Dermis blood vessel endothelial cell (primary cell): ENCODE results near the gene TUBE1. TPM values are rescaled to one million over a fixed set of nuclear protein-coding genes. Genes with fewer than 3 reads are reported as not detected.
A peak's percentile ranks its signal among the peaks of the same experiment; 100 is the strongest.
"Not testable (repeated sequence)": the region's sequence is repeated elsewhere in the genome, so short reads cannot be mapped to it uniquely, and the experiment has no call there.

Experiments used
- DNase-seq: peaks from one replicate; pipeline ENCODE4 v3.0.0; 2010
- total RNA-seq: library from RNA; depleted of rRNA; stranded (reverse); fragments of >200 nt; gene quantifications from 2 replicates; pipeline ENCODE4 v1.2.3, GENCODE V29; 2014

Gene TUBE1
- total RNA-seq, 1 donor from 2014 or later = 18.9 TPM

DNA sequence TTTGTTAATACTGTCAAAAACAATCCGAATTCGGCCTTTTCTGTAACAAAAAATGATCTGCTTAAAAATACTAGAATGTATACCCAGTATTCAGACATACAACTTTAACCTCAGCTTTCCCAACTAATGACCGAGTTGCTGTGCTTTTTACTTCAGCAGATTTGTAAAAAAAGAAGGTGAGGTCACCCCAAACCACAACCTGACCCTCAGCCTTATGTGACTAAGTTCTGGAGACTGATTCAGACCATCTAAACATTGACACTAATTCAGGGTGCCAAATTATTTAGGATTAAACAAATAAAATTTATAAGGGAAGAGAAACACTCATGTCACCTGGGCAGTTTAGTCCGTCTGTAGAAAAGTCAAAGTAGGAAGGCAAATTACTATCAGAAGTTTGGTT is 25.7 kb downstream of the TUBE1 start:
- DNase-seq = no peak

DNA sequence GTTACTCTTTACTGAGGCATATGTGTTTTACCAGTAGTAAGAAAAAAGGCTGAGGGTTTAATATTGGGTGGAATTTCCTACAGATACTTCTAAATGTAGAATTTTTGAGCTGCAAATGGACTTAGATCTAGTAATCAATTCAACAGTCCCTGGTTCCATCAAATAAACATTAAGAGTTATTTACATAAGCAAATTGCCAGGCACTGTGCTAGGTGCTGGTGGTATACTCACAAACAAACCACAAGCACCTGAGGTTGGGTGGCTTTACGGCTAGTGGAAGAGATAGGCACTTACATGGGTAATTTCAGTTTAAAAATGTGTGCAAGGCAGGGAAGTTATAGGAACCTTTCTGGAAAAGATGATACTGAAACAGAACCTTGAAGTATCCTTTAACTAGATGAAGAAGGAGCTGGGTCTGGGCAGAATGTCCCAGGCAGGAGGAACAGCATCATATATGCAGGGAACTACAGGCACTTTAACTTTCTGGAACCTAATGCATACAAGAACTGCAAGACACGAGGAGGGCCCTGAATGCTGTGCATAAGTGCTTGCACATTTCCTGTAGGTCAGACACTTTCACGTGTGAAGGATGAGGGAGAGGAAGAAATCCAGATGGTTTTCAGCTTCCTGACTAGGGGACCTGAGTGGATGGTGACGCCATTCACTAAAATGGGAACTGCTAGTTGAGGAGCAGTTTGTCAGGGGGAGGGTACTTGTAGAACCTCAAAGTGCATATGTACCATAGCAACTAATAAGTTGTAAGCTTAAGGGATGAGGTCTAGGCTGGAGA is 28.8 kb downstream of the TUBE1 start:
- DNase-seq = peak; percentile 29

DNA sequence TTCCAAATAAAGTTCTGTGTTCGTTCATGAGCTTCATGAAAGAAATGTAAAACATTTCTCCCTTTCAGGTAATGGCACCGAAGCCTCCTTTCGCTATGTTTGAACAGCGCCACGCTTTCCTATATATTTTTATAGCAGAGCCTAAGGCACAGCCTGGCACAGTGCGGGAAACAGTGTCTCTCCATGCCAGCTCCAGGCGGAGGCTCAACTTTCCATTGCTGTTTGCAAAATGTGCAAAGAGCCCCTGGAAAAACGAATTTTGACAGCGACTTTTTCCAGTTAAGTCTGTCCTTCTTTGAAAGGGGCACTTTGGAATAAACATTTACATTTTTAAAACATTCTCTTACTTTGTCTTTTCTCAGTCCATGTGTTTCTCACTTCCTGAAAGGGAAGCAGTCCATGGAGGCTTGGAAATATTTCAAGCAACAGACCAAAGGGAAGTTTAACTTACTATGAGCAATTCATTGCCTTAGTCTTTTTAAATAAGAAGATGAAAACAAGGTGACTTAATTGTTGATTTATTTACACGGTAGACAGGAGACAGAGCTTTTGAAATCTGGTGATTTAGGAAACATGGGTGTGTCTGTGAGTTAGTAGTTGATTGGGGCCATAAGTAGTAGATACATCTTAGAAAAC is 32.6 kb downstream of the TUBE1 start:
- DNase-seq = no peak

DNA sequence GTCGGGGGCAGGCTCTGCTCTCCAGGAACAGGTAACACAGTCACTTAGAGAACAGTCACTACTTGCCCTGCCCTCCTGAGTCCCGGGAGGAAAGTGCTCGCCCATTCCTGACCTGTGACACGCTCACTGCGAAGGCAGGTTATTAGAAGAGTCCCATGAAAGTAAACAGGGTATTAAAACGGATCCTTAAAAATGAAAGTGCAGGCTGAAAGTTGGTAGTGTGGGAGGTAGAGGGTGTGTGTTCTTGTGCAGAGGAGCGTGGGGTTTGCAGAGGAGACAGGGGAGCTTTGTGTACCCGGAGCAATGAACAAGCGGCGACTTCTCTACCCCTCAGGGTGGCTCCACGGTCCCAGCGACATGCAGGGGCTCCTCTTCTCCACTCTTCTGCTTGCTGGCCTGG is 33.3 kb downstream of the TUBE1 start, which contains the start of gene CCN6:
TSS of gene CCN6 (plus strand) at position 104 of the 400 bp plus-strand sequence. CDS start at position 358, 254 bp downstream.
- no peak for DNase-seq

DNA sequence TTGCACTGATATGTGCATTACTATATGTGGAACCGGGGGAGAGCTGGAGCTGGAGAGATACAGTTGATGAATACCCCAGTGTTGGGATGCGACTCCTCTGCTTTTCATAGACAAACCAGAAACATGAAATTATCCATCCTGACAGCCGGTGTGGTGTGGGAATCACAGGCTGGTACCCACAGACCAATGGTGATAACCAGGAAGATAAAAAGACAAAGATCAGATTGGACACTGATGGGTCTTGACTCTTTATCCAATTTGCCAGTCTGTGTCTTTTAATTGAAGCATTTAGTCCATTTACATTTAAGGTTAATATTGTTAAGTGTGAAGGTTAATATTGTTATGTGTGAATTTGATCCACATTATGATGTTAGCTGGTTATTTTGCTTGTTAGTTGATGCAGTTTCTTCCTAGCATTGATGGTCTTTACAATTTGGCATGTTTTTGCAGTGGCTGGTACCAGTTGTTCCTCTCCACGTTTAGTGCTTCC is 36.0 kb downstream of the TUBE1 start:
- DNase-seq = not testable (repeated sequence)

DNA sequence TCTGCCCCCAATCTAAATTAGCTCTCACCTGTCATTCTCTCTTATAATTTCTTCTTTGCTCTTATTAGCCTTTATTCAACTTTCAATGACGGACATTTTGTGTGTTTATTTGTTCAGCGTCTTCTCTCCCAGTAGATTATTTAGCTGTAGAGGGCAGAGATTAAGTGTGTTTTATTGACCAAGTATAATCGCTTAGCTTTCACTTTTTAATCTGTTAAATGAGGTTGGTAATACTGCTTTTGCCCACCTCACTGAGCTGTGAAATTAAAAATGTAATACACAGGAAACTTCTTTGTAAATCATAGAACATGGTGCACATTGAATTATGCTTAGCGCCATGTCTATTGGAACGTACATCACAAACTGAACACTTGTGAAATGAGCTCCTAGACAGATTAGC is 36.9 kb downstream of the TUBE1 start:
- no peak for DNase-seq

DNA sequence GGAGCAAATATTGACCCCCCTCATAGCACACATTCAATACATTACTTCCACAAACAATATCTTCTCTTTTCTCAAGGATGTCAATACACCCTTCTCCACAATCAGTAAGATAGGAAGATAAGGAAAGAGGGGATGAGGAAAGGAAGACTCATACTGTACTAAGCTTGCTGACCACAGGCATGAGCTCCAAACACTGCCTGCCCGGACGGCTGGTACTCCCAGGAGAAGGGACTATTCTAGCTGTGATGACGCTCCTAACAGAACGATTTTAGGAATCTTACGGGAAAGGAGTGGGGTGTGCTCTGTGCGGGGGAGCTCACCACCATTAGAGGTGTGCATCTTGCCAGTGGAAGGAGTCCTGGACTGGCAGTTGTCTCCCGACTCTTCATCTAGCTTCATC is 37.3 kb downstream of the TUBE1 start:
- no peak for DNase-seq

DNA sequence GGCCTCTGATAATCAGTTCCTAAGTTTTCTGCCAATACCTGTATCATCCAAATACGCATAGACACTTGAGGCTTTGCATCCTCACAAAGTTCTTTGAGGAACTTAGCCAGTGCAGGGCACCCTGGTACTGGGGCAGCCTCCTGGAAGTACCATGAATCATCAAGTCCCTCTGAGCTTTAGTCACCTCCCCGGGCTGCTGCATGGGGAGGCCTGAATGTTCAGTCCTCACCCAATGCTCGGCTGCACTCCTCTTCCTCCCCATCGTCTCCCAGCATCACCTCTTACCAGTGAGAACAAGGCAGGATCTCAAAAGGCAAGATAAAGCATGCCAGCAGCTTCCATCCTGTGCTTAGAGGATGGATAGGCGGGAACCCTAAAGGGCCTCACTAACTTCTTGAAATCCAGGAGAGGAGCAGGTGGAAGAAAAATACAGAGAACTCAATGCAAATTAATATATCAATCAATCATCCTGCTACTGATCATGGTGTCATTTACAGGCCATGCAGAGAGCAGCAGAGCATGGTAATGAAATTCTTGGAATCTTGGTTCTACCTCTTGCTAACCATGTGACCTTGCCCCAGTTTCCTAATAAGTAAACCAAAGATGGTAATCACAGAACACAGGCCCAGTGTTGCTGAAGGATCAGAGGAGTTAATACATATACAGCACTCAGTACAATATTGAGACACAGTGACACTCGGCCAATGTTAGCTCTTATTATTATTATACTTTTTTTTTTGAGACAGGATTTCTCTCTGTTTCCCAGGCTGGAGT is 38.1 kb downstream of the TUBE1 start:
- no peak for DNase-seq

DNA sequence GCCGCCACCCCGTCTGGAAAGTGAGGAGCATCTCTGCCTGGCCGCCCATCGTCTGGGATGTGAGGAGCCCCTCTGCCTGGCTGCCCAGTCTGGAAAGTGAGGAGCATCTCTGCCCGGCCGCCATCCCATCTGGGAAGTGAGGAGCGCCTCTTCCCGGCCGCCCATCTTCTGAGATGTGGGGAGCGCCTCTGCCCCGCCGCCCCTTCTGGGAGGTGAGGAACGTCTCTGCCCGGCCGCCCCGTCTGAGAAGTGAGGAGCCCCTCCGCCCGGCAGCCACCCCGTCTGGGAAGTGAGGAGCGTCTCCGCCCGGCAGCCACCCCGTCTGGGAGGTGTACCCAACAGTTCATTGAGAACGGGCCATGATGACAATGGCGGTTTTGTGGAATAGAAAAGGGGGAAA is 39.8 kb downstream of the TUBE1 start:
- not testable (repeated sequence) for DNase-seq

DNA sequence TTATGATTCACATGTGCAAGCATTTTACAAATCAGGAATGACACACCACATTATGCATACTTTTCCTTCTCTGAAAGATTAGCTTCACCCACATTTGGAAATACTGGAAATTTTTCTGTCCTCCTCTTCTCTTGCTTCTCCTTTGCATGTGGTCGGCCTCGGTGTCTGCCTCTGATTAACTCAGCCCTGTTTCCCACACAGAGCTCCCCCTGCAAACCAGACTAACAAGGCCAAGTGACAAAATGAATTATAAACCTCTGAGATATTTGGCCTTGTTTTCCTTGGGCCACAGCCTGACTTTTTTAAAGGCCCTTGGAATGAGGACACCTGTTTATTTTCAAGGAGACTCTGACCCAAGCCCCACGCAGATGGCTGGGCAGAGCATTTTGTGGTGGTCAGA is 42.4 kb downstream of the TUBE1 start:
- DNase-seq = no peak

DNA sequence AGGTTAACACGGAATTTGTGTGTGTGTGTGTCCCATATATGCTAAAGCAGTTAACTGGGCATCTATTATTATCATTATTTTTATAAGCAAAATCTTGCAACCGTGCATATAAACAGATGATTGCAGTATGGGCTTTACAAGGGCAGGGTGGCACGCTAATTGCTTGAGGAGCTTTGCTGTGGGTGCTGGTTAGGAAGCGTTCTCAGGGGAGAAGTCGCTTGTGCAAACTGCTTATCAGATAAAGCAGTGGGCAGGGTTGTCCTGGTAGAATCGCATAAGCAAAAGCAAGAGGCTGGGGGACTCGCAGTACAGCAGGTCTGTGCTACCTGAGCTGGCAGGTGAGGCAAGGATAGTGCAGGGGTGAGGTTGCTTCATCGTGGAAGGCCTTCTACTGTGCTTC is 43.1 kb downstream of the TUBE1 start:
- no peak for DNase-seq

DNA sequence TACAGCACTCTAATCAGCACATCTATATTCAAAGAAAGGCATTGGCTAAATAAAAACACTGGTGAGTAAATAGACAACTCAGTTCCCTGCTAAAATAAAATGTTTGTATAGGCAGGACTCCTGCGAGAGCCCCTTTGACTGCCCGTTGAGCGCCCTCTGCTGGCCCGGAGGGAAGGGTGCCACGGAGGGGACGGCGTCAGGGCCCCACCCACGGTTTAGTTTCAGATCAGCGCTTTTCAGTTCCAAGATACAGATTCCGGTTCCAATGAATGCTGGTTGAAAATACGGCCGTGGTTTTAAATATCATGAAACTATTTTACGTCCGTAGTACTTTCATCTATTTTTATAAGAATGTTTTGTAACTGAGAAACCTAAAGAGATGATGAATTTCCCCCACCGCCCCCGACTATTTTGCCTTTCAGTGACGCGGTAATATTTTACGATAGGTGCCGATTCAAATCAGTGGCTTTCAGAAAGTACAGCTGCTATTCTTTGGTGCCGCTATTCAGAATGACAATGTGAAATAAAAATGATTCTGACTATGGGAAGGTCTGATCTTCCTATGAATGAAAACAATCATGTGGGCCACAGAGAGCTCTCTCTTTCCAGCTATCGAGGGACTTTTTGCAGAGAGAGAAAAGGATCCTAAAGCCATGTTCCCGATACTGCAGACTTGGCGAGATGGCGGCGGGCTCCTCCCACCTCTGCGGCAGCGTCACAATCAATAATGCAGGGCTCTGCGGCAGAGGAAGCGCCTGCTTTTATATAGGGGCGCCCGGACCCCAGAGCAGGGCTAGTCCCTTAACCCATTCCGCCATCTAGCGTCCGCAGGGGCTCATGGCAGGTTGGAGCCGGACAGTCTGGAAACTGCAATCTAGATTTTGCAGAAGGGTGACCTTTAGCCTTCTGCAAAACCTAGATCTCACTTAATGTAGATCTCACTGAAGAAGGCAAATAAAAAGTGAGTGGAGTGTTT is 44.0 kb downstream of the TUBE1 start:
- DNase-seq = peak; percentile 96

DNA sequence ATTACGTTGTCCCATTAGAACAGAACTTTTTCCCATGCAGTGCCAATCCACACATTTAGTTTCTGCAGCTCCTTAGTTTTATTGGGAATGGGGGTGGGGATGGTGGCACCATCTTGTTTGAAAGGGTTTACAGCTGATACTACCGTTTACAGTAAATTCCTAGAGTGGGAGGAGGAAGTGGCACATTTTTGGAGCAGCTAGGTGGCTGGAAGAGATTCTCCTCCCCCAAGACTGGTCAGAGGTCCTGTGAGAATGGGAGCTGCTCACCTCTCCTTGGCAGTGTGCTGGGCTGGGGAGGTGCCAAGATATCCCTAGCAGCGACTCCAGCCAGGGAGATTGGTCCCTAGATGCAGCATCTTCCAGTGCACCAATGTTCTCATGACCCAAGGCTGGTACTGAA is 45.7 kb downstream of the TUBE1 start:
- DNase-seq = peak; percentile 46

DNA sequence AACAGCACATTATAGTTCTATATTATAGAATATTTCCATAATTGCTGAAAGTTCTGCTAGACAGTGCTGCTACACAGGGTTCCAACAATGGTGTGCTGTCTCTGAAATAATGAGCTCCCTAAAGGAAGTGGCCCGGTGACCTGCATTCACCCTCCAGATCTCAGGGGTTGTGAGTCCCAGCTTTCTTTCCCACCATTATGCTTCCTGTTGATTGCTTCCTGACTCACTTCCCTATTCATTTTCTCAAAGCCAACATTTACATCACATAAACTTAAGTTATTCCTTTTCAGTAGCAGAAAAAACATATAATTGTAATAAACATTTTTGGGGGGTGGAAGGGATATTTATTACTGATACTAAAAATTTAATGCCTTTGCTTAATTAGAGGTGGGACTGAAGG is 46.3 kb downstream of the TUBE1 start:
- DNase-seq = peak; percentile 89

DNA sequence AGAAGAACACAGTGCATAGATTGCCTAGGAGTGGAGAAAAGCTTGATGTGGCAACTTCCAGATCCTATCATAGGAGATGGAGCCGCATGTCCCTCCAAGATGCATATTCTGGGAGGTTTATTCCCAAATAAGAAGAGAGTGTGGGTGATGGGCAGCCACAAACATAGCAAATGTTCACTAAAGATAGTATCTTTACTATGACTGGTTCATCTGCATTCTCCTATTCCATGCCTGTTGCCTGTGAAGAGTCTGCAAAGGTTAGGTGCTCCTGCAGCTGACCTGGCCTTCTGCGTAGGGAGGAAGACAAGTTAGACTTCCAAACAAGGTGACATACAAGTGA is 47.9 kb downstream of the TUBE1 start:
- no peak for DNase-seq

DNA sequence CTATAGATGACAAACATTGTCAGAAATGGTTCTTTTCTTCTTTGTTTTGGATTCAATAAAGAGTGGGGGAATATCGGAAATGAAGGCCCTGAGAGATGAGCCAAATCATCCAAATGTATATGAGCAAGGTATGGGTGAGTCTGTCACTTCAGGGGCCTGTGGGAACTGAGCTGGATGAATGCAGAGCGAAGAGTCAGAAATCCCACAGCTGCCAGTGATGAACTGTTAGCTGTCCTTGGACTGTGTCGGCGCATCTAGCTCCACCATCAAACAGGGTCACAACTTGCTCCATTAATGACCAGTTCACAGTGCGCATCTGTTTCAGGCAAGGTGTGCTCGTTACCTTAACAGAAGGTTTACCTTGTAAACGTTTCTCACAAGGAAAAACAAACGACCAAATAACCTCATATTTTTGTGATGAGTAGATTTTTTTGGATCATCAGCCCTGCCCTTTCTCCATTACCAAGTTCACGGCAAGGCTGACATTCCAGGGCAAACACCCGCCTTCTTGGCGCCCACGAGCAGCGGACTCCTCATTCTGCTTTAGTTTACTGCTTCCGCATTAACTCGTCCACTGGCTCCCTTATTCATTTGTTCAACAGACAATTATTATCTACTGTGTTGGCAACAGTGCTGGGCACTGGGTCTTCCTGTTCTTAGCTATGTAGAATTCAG is 48.4 kb downstream of the TUBE1 start:
- DNase-seq = no peak

DNA sequence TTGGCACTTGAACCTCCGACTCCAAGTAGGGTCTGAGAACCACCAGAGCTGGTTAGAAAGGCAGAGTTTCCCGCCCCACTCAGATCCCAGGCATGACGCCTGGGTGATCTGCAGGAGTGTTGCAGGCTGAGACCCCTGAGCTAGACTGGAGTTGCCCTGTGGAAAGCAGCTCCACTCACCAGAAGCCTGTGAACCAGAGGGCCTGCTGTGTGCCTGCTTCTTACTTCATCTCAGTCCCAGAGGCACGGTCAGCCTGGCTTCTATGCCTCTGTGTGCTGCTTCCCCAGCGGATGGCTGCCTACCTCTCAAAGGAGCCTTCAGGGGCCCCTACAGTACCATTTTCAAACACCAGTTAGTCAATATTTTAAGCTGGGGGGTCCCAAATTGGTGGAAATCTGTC is 49.0 kb downstream of the TUBE1 start:
- no peak for DNase-seq

DNA sequence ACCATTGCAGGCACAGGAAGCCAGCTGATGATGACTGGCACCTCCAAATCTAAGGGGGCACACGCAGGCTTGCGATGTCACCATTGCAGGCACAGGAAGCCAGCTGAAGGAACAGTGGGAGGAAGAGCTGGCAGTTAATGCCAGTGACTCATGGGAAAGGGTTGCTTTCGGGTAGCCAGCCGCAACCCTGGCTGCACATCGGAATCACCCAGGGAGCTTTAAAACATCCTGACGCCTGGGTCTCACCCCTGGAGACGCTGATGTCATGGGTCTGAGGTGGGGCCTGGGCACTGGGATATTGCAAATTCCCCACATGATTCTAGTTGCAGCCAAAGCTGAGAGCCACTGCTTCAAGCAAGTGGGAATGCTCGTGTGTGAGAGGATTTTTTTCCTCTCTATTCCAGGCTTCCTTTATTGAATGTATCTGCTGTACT is 49.5 kb downstream of the TUBE1 start:
- peak; percentile 92 for DNase-seq

DNA sequence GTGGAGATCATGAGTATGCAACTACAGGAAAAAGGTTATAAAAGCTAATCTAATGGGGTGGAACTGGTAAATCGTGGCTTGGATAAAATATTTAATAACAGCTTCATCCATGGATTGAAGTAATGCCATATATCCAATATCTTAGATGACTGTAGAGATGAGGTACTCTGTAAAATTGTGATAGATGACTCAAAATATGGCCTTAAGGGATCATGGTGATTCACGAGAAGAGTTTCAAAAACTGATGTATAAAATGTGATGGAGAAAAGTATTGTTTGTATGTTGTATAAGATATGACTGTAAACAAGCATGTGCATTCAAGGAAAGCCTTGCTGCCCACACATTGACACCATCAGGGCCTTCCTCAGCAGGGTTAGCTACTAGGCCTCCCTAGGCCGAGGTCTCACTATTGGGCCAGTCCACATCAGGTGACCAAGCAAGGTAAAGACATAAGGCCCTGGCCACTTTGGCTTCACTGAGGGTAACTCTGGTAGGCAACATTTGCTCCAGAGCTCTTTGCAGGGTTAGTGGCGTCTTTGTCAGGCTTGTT is 51.1 kb downstream of the TUBE1 start:
- DNase-seq = no peak

DNA sequence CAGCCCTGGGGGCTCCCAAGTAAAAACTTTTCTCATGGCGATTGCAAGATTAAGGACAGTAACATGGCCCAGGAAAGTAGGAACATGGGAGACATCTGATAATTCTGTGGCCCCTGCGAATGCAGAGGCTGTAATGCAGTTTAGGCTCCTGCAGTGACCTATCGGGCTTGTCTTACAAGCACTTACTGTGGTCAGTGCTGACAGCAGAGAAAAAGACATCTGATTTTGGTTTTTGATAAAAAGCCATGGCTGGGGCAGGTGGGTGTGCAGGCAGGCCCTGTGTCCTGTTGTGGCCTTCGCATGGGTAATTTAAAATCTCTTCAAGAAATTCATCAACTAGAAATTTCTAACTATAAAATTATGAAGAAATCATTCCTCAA is 52.7 kb downstream of the TUBE1 start:
- no peak for DNase-seq
